ENCODE results near the gene PTPRT.
"Not testable (repeated sequence)": the region's sequence is repeated elsewhere in the genome, so short reads cannot be mapped to it uniquely, and the experiment has no call there.

Gene PTPRT

DNA sequence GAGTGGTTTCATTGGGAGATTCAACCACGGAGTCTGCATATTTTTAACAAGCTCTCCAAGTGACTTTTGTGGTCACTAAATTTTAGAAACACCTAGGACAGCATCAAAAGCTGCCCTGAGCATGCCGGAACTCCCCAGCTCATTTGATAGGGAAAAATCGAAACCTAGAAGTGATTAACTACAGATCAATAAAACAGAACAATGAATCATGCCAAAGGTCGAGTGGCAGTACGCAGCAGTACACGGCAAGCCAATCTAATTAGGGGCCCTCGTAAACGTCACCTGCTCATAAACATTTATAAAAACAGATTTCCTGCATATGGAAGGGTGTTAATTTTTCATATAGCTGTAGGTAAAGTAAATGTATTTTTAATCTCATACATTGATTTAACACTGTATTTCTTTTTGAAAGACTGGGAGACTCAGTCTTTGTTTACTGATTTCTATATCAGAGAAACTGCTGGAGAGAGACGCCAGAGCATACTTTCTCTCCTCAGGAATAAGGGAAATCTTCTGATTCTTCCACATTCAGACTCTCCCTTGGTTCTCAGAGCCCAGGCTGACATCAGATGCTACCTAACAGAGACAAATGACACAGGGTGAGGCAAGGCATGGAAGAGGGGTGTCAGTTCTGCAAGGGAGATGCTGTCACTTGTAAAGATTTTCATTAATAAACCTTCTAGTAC lies 232.5 kb downstream of the PTPRT start:
- in situ Hi-C loops (cut with HindIII; ENCODE audit: low pct_ligation_motif_present, low pct_unique_long_range_greater_than_20kb, low sequenced_read_pairs): no loop called here
- no peak for DNase-seq

- in situ Hi-C loops (cut with HindIII; ENCODE audit: low pct_ligation_motif_present, low pct_unique_long_range_greater_than_20kb, low sequenced_read_pairs): no loop called here
- DNase-seq: no peak
These were observed 234.0 kb downstream of the PTPRT start for GRCh38 chr20:42955713-42956112.

DNA sequence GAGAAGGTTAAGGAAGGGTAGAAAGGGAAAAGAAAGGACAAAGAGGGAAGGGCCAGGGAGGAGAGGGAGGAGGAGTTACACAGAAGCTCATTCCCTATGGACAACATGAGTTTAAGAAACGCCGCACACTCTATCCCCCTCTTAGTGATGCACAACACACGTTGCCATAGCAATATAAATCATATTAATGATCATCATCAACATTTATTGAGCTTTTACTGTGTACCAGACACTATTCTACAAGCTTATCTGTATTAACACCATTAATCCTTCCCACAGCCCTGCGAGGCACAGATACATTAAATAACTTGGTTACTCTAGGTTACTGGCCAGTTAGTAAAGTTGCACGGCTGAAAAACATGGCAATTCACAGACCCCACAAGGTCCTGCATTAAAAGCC lies 234.8 kb downstream of the PTPRT start:
- no peak for DNase-seq
- in situ Hi-C loops (cut with HindIII; ENCODE audit: low pct_ligation_motif_present, low pct_unique_long_range_greater_than_20kb, low sequenced_read_pairs): no loop called here

DNA sequence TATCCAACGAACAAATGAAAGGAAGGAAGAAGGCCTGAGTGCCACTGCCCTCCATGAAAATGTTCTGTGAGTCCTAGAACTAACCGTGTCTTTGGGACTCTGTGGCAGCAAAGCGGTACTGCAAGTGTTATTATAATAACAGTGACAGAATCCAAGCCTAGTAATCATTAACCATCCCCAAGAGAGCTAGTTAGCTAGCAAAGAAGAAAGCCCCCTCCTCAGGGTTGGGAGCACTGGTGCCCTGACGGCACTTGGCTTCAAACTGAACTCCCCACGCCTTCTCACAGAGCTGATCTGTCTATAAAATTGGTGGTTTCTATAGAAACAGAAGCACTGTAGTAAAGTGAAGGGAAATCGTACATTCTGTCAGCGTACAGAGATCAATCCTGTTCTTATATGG lies 239.8 kb downstream of the PTPRT start:
- DNase-seq: no peak
- in situ Hi-C loops (cut with HindIII; ENCODE audit: low pct_ligation_motif_present, low pct_unique_long_range_greater_than_20kb, low sequenced_read_pairs): no loop called here

GRCh38 chr20:42945234-42945994 lies 244.3 kb downstream of the PTPRT start:
- in situ Hi-C loops (cut with HindIII; ENCODE audit: low pct_ligation_motif_present, low pct_unique_long_range_greater_than_20kb, low sequenced_read_pairs): no loop called here
- no peak for DNase-seq

DNA sequence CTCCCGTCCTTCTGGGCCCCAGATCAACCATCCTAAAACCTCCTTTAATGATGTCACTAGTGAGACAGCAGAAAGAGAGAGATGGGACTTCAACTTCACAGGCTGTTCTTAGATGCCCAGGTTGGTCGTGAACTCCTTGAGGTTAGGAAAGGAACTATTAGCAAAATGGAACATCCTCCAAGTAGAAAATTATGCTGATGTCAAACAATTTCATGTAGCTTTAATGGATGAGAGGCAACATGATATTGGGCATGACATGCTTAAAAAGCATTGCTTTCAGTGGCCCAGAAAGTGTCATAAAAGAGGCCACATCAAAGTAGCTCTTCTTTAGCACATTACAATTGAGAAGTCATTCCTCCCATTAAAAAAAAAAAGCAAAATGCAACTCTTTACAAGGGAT lies 248.1 kb downstream of the PTPRT start:
- in situ Hi-C loops (cut with HindIII; ENCODE audit: low pct_ligation_motif_present, low pct_unique_long_range_greater_than_20kb, low sequenced_read_pairs): no loop called here
- DNase-seq: no peak

DNA sequence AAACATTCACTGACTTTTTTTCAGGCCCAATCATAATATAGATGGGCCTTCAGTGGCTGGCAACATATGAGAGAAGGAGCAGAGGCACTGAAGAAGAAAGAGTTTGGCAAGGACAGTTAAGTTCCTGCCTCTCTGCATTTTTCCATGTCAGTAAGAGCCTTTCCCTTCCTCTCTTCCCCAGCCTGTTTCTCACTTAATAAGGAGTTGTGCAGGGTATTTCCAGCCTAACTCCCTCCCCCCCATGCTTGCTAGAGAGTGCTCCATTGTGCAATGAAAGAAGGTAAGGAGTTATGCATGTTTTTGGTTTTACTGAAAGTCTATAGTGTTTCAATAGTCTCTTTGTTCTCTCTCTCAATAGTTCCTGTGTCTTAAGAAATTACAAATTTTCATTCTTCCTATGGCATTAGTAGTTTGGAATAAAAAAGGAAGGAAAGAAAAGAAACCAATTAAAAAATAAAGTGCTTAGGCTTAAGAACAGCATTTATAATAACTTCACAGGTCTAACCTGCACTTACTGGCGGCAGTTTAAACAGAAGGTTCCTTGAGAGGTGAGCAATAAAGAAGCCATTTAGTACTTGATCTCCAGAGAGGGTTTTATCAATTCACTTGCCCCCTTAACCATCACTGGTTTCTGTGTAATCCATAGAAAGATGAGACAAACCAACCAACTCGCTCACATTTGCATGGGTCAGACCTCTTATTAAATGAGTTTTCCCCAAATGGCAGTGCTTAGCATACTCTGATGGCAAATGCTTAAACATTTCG lies 251.1 kb downstream of the PTPRT start:
- in situ Hi-C loops (cut with HindIII; ENCODE audit: low pct_ligation_motif_present, low pct_unique_long_range_greater_than_20kb, low sequenced_read_pairs): no loop called here
- no peak for DNase-seq

DNA sequence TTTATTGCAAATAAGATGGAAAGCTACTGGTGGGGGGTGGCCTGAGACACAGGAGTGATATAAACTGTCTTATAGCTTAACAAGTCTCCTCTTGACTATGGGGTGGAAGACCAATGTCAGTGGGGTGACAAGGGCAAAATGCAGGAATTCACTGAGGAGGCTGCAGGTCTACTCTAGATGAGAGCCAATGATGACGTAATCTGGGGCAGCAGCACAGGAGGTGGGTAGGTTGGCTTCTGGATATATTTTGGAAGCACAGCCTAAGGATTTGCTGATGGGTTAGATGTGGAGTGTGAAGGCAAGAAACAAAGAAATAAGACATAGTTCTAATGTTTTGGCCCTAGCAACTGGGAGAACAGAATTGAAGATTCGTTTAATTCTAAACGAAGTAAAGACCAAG lies 253.2 kb downstream of the PTPRT start:
- DNase-seq: no peak
- in situ Hi-C loops (cut with HindIII; ENCODE audit: low pct_ligation_motif_present, low pct_unique_long_range_greater_than_20kb, low sequenced_read_pairs): no loop called here

GRCh38 chr20:42924215-42924614 lies 265.5 kb downstream of the PTPRT start:
- in situ Hi-C loops (cut with HindIII; ENCODE audit: low pct_ligation_motif_present, low pct_unique_long_range_greater_than_20kb, low sequenced_read_pairs): no loop called here
- no peak for DNase-seq

DNA sequence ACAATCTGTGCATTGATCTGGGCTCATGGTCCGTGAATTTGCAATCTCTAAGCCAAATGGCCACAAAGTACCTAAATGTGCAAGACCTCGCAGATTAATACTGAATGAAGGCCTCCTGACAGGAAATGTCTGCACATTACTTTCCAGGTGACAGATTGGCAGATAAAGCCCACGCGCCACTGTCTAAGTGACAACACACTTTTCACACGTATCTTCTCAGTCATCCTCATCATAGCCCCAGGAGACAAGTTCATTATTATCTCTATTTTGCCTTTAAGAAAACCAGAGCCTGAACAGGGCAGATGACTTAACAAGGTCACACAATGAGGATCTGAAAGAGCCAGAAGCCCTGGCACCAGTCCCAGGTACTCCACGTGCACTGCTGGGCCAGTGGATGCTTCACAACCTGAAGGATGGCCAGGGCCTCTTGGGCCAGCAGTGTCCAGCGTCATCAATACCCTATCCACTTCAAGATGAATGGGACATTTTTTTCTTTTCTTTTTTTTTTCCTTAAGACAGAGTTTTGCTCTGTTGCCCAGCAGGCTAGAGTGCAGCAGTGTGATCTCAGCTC lies 266.3 kb downstream of the PTPRT start:
- in situ Hi-C loops (cut with HindIII; ENCODE audit: low pct_ligation_motif_present, low pct_unique_long_range_greater_than_20kb, low sequenced_read_pairs): no loop called here
- DNase-seq: no peak

DNA sequence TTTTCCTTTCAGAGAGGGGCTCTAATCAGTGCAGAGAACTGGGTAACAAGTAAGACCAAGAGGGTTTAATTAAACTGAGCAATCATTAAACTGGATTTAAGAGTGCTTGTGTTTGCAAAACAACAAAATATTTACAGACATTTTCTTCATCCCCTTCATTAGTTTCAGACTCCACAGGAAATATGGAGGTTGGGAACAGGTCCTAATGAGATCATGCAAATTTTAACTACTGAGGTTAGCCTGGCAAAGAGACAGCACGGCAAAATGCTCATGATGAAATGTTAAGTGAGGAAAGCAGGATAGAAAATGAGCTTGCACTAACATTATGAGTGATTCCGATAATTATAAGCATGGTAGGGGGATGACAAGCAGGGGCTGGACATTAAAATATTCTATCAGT lies 268.9 kb downstream of the PTPRT start:
- in situ Hi-C loops (cut with HindIII; ENCODE audit: low pct_ligation_motif_present, low pct_unique_long_range_greater_than_20kb, low sequenced_read_pairs): no loop called here
- DNase-seq: no peak

- in situ Hi-C loops (cut with HindIII; ENCODE audit: low pct_ligation_motif_present, low pct_unique_long_range_greater_than_20kb, low sequenced_read_pairs): no loop called here
These were observed 270.4 kb downstream of the PTPRT start for GRCh38 chr20:42919316-42919715.

GRCh38 chr20:42915081-42915480 lies 274.6 kb downstream of the PTPRT start:
- no peak for DNase-seq
- in situ Hi-C loops (cut with HindIII; ENCODE audit: low pct_ligation_motif_present, low pct_unique_long_range_greater_than_20kb, low sequenced_read_pairs): no loop called here

More at GRCh38 chr20:42919316-42919715, 270.4 kb downstream of the PTPRT start:
- no peak for DNase-seq

- no peak for DNase-seq
- in situ Hi-C loops (cut with HindIII; ENCODE audit: low pct_ligation_motif_present, low pct_unique_long_range_greater_than_20kb, low sequenced_read_pairs): no loop called here
These were observed 275.4 kb downstream of the PTPRT start for GRCh38 chr20:42914302-42914701.

DNA sequence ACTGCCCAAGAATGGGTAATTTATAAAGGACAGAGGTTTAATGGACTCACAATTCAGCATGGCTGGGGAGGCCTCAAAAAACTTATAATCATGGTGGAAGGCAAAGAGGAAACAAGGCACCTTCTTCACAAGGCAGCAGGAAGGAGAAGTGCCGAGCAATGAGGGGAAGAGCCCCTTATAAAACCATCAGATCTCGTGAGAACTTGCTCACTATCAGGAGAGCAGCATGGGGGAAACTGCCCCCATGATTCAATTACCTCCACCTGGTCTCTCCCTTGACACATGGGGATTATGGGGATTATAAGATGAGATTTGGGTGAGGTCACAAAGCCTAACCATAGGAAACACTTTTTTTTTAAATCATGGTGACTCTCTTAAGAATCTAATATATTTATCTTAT lies 278.9 kb downstream of the PTPRT start:
- DNase-seq; in situ Hi-C loops (cut with HindIII; ENCODE audit: low pct_ligation_motif_present, low pct_unique_long_range_greater_than_20kb, low sequenced_read_pairs): not testable (repeated sequence)

DNA sequence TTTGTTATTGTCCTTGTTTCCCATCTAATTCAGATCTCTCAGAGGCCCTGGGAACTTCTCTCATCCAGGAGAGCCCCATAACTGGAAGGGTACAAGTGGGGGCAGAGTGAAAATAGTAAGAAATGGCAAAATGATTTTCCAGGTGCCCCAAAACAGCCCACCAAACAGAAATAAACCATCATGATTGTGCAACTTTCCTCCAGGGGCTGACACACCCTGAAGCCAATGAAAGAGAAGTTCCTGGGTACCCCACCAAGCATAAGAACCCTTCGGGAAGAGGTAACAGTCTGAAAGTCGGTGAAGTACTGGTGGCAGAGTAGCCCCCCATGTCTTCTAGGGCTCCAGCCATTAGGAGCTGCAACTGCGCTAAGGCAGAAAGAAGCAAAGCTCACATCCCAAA lies 282.0 kb downstream of the PTPRT start:
- DNase-seq: no peak

DNA sequence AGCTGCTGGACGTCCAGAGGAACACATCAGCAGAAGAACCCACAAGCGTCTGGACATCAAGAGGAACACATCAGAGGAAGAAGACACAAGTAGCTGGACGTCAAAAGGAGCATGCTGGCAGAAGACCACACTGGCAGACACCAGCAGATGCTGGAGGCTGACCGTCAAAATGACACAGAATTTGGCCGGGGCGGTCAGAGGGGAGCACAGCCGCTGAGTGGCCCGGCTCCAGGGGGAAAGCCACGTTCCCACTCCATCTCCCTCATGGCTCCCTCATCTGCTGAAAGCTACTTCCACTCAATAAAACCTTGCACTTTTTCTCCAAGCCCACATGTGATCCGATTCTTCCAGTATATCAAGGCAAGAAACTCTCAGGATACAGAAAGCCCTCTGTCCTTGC lies 283.6 kb downstream of the PTPRT start:
- DNase-seq: no peak

More for the DNA sequence above, 282.0 kb downstream of the PTPRT start:
- in situ Hi-C loops (cut with HindIII; ENCODE audit: low pct_ligation_motif_present, low pct_unique_long_range_greater_than_20kb, low sequenced_read_pairs): no loop called here

DNA sequence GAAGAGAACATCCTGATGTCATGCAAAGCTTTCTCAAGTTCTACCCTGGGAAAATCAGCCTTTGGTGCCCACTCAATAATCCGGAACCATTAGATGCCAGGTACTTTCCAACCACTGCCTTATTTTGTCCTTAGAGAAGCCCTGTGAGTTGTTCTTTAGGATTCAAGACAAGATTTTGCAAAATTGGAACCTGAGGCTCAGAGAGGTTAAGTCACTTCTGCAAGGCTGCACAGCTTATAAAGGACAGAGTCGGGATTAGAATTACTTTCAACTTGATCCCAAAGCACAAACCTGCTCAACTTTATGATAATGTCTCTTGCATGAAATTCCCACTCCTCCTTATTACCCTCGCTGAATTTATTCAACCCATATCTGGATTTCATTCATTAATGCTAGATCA lies 287.2 kb downstream of the PTPRT start:
- in situ Hi-C loops (cut with HindIII; ENCODE audit: low pct_ligation_motif_present, low pct_unique_long_range_greater_than_20kb, low sequenced_read_pairs): no loop called here
- DNase-seq: no peak

More for the DNA sequence above, 283.6 kb downstream of the PTPRT start:
- in situ Hi-C loops (cut with HindIII; ENCODE audit: low pct_ligation_motif_present, low pct_unique_long_range_greater_than_20kb, low sequenced_read_pairs): no loop called here

All from ACHN (cell line).